C4-2B (cell line): Measurements from ENCODE around the gene DNAH17.

Source experiments
- H3K27ac ChIP-seq: fragments of 450-650 bp; 2 replicates; pipeline ENCODE4 v1.5.1; 2017
- ZFX ChIP-seq: fragments of 450-650 bp; IDR thresholded peaks from 2 replicates; pipeline ENCODE4 v1.6.1; 2017
- TF ChIP-seq, protein P1 (sequence below): fragments of 450-650 bp; conservative IDR thresholded peaks from 2 replicates; pipeline ENCODE4 v1.5.1; 2017; ENCODE audit warnings: mild to moderate bottlenecking

DNAH17 gene

DNA sequence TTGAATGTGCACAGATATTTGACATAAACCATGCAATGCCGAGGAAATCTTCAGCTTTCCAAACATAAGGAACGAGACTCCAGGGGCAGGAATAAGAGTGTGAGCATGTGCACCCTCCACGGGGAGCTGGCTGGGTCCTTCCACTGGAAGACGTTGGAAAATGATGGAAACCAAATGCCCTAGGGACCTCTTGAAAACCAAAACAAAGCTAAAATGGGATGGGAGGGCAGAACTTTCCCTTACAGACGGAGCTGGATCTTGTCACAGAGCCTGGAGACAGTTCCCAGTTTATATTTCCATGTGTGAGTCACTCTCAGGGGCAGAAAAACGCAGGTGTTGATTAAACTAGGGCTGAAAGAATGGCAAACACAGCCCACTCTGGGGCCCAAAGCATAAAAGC is 34.4 kb upstream of the DNAH17 start:
- no peak for TF ChIP-seq ZFX
- TF ChIP-seq, protein P1, sequence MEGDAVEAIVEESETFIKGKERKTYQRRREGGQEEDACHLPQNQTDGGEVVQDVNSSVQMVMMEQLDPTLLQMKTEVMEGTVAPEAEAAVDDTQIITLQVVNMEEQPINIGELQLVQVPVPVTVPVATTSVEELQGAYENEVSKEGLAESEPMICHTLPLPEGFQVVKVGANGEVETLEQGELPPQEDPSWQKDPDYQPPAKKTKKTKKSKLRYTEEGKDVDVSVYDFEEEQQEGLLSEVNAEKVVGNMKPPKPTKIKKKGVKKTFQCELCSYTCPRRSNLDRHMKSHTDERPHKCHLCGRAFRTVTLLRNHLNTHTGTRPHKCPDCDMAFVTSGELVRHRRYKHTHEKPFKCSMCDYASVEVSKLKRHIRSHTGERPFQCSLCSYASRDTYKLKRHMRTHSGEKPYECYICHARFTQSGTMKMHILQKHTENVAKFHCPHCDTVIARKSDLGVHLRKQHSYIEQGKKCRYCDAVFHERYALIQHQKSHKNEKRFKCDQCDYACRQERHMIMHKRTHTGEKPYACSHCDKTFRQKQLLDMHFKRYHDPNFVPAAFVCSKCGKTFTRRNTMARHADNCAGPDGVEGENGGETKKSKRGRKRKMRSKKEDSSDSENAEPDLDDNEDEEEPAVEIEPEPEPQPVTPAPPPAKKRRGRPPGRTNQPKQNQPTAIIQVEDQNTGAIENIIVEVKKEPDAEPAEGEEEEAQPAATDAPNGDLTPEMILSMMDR: no peak
- H3K27ac ChIP-seq: no peak overlapping the region

DNA sequence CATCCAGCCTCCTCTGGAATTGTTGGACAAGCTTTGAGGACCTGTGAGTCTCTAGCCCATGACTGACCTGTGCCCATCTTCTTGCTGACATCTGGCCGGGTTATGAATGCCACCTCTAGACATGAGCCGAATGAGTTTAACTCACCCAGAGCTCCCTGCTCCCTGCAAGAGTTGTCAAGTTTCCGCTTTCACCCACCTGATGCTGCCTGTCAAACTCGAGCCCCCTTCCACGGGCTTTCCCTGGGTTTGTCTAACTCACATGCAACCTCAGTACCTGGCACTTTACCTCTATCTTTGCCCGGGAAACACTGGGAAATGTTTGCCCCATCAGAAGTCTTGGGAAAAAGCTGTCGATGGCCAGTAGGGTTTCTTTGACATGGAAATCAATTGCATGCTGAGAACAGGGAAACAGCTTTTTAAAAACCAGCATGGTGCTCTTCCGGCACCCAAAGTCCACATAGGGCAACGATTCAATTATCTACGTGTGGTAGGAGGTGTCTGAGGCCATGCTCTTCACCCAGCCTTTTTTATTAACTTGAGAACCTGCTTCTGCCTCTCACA is 33.8 kb upstream of the DNAH17 start:
- TF ChIP-seq, protein P1: no peak
- TF ChIP-seq ZFX: no peak
- H3K27ac ChIP-seq: no peak overlapping the region

DNA sequence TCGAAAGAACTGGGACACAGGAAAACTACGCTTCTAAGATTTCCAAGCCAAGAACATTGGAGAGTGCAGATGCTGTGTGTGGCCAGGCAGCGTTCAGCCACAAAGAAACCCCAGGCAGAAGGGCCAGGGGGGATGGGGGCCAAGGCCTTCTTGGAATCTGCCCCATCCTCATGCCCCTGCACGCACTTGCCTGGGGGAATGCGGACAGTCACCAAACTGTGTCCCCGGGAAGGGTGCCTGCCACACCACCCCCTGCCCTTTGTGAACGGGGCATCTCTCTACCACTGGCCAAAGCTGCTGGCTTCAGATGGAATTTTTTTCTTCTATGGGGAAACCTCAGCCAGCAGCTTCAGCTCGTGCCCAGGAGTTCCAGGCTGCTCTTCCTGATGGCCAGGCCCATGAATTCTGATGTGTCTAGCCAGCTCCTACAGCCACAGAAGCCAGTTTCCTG is 32.0 kb upstream of the DNAH17 start:
- TF ChIP-seq ZFX: no peak
- TF ChIP-seq, protein P1: no peak
- H3K27ac ChIP-seq: no peak overlapping the region

DNA sequence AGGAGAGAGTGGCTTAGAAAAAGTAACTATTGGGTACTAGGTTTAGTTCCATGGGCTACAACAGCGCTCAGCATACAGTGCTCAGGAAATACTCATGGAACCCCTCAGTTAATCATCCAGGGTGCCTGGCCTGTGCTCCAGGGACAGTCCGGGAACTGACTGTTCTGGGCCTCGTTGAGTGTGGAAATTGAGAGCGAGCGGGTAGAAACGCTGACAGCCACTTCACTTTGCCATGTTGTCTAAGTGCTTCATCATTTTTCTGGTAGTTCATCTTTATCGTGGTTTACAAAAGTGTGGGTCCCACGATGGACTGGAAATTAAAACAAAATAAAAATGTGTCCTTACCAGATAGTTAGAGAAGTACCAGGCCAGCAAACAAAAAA is 31.6 kb upstream of the DNAH17 start:
- no peak overlapping the region for H3K27ac ChIP-seq
- TF ChIP-seq ZFX: no peak
- TF ChIP-seq, protein P1: no peak

DNA sequence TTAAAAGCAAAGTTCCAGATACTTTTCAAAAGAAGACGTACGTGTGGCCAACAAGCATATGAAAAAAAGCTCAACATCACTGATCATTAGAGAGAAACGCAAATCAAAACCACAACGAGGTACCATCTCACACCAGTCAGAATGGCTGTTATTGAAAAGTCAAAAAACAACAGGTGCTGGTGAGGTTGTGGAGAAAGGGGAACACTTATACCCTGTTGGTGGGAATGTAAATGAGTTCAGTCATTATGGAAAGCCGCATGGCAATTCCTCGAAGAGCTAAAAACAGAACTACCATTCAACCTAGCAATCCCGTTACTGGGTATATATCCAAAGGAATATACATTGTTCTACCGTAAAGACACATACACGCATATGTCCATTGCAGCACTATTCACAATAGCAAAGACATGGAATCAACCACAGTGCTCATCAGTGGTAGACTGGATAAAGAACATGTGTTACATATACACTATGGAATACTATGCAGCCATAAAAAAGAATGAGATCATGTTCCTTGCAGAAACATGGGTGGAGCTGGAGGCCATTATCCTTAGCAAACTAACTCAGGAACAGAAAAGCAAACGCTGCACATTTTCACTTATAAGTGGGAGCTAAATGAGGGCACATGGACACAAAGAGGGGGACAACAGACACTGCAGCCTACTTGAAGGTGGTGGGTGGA is 31.1 kb upstream of the DNAH17 start:
- no peak overlapping the region for H3K27ac ChIP-seq
- TF ChIP-seq, protein P1: no peak
- no peak for TF ChIP-seq ZFX

DNA sequence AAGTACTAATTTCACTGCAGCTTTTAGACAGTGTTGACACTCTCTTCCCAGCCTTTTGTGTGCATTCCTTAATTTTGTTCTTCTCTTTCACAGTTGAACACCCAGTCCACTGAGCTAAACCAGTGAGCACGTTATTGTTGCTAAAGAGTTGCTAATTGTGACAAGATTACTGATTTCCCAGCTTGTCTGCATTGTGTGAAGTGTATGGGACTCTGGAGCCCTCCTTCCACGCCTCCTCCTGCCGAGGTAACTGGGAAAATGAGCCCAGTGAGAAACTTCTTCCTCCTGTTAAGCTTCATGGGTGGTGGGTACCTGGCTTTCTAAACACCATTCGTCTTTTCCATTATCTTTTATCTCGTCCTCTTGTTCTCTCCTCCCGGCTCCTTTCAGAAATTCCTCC is 29.8 kb upstream of the DNAH17 start:
- TF ChIP-seq, protein P1: no peak
- TF ChIP-seq ZFX: no peak

DNA sequence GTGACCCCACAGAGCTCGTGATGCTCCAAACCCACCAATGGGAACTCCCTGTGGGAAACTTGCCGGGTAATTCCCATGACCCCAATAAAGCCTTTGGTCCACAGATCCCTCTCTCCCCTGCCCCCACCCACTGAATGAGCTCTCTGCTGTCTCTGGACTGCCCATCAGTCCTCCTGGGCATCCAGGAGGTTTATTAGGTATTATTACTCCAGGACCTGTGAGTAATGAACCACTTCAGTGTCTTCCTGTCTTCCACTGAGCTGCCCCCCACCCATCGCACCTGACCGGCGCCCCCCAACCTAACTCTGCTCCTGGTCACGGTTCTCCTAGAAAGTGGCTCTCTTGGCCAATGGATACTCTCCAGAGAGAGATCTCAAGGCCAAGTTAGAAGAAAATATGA is 28.7 kb upstream of the DNAH17 start:
- TF ChIP-seq, protein P1: no peak
- no peak for TF ChIP-seq ZFX
- no peak overlapping the region for H3K27ac ChIP-seq

More for the DNA sequence above, 29.8 kb upstream of the DNAH17 start:
- H3K27ac ChIP-seq: no peak overlapping the region
